GM12878 (cell line): ENCODE measurements around the gene PLPPR1. TPM values are rescaled to one million over a fixed set of nuclear protein-coding genes. Genes with fewer than 3 reads are reported as not detected.

Source experiments
- ATAC-seq: fragments of 200-7000 bp; cut with Tn5 transposase; 3 replicates; pipeline ENCODE4 v1.9.1; 2020; ENCODE audit warnings: mild to moderate bottlenecking, moderate library complexity
- BruUV-seq: library from RNA; stranded (reverse); fragments of 400-500 nt; replicated peaks from 2 replicates; lab custom pipeline; 2021; lab: Mats Ljungman, UMichigan
- CTCF ChIA-PET: fragments of 300-600 bp; sonication (Branson Sonifier 250); formaldehyde crosslinking; extraction: SDS; loops from one replicate; lab custom pipeline; 2021; ENCODE audit warnings: inconsistent platforms; lab: Yijun Ruan, JAX
- POLR2A ChIA-PET: fragments of 350-600 bp; formaldehyde crosslinking; extraction: SDS; loops from one replicate; lab custom pipeline; 2021; ENCODE audit warnings: inconsistent platforms; lab: Charles Lee
- RAD21 ChIA-PET: fragments of 300-600 bp; sonication (Branson Sonifier 250); formaldehyde crosslinking; loops from one replicate; lab custom pipeline; 2023; ENCODE audit warnings: antibody characterized with exemption; ENCODE audit not compliant: unreplicated experiment; lab: Charles Lee
- SMC1A ChIA-PET: fragments of 300-600 bp; sonication (Branson Sonifier 250); formaldehyde crosslinking; loops from one replicate; lab custom pipeline; 2023; ENCODE audit not compliant: unreplicated experiment, uncharacterized antibody; lab: Charles Lee
- DNase-seq: peaks from one replicate; pipeline ENCODE4 v3.0.0-alpha.2; 2011; ENCODE audit warnings: low read depth, low spot score
- FAIRE-seq: peaks from 3 replicates; lab custom pipeline; 2011; peaks lifted over from hg19 to GRCh38; lab: Jason Lieb, UNC
- H2AFZ ChIP-seq: 2 replicates; pipeline ENCODE4 v1.6.0; 2011; ENCODE audit warnings: low read depth, low read length, control low read depth; ENCODE audit not compliant: control insufficient read depth
- H3K27ac ChIP-seq: 2 replicates; pipeline ENCODE4 v1.5.1; 2011; ENCODE audit warnings: control low read depth; ENCODE audit not compliant: control insufficient read depth, insufficient read depth
- H3K27me3 ChIP-seq, 2 experiments: replicated peaks in 1 of 2; 2 replicates each; pipeline versions ENCODE4 v1.6.0 to v1.6.1; 2011; ENCODE audit warnings: low read length in 1 of 2; ENCODE audit not compliant: control insufficient read depth in 2 of 2, insufficient read depth in 2 of 2
- H3K36me3 ChIP-seq, 2 experiments: 2 replicates each; pipeline ENCODE4 v1.5.1; 2011; ENCODE audit warnings: low read length in 1 of 2; ENCODE audit not compliant: control insufficient read depth in 2 of 2, insufficient read depth in 2 of 2
- H3K4me1 ChIP-seq: 2 replicates; pipeline ENCODE4 v1.6.1; 2011; ENCODE audit warnings: mild to moderate bottlenecking, low read length, moderate library complexity, mixed read lengths; ENCODE audit not compliant: control insufficient read depth, insufficient read depth
- H3K4me2 ChIP-seq: 2 replicates; pipeline ENCODE4 v1.6.0; 2011; ENCODE audit warnings: control low read depth; ENCODE audit not compliant: control insufficient read depth, insufficient read depth
- H3K4me3 ChIP-seq: fragments of 200-600 bp; sonication (generic); 2 replicates; pipeline ENCODE4 v1.5.1; 2016
- H3K79me2 ChIP-seq: 2 replicates; pipeline ENCODE4 v1.6.0; 2011; ENCODE audit warnings: low read length; ENCODE audit not compliant: control insufficient read depth, insufficient read depth
- H3K9ac ChIP-seq: 2 replicates; pipeline ENCODE4 v1.8.0; 2011; ENCODE audit warnings: low read length, control low read depth, mixed read lengths; ENCODE audit not compliant: control insufficient read depth, insufficient read depth
- H3K9me3 ChIP-seq: replicated peaks from 3 replicates; pipeline ENCODE4 v1.5.1; 2011; ENCODE audit warnings: mild to moderate bottlenecking, low read length; ENCODE audit not compliant: control insufficient read depth, insufficient read depth
- H4K20me1 ChIP-seq: 2 replicates; pipeline ENCODE4 v1.6.0; 2011; ENCODE audit not compliant: control insufficient read depth, insufficient read depth
- BACH1 ChIP-seq: fragments of 450-650 bp; IDR thresholded peaks from 2 replicates; pipeline ENCODE4 v1.6.1; 2017; ENCODE audit warnings: mild to moderate bottlenecking, borderline replicate concordance
- CBFB ChIP-seq: IDR thresholded peaks from 2 replicates; pipeline ENCODE4 v1.6.1; 2016; ENCODE audit warnings: antibody characterized with exemption, low read depth
- LARP7 ChIP-seq: fragments of 450-650 bp; IDR thresholded peaks from 2 replicates; pipeline ENCODE4 v1.6.1; 2017; ENCODE audit warnings: mild to moderate bottlenecking
- MTA2 ChIP-seq: fragments of 450-650 bp; IDR thresholded peaks from 2 replicates; pipeline ENCODE4 v1.6.1; 2016; ENCODE audit warnings: low read depth, mild to moderate bottlenecking, moderate library complexity
- NFXL1 ChIP-seq: fragments of 450-650 bp; IDR thresholded peaks from 2 replicates; pipeline ENCODE4 v1.6.1; 2017; ENCODE audit warnings: antibody characterized with exemption, mild to moderate bottlenecking, borderline replicate concordance
- NKRF ChIP-seq: fragments of 450-650 bp; conservative IDR thresholded peaks from 2 replicates; pipeline ENCODE4 v1.6.1; 2017; ENCODE audit warnings: mild to moderate bottlenecking, moderate library complexity
- NRF1 ChIP-seq: conservative IDR thresholded peaks from 2 replicates; pipeline ENCODE4 v1.6.1; 2011; ENCODE audit warnings: mild to moderate bottlenecking, low read depth, low read length, improper control_type of control experiment
- PAX8 ChIP-seq: fragments of 450-650 bp; IDR thresholded peaks from 2 replicates; pipeline ENCODE4 v1.6.1; 2017; ENCODE audit warnings: mild to moderate bottlenecking, moderate library complexity
- RBBP5 ChIP-seq: fragments of 200-600 bp; sonication (generic); conservative IDR thresholded peaks from 2 replicates; pipeline ENCODE4 v1.6.1; 2016
- SIN3A ChIP-seq: IDR thresholded peaks from 2 replicates; pipeline ENCODE4 v1.6.1; 2012; ENCODE audit warnings: low read depth, low read length, improper control_type of control experiment
- SREBF2 ChIP-seq: IDR thresholded peaks from 2 replicates; pipeline ENCODE4 v1.6.1; 2012; ENCODE audit warnings: mild to moderate bottlenecking, low read length
- SRF ChIP-seq, 2 experiments: IDR thresholded peaks; 2 replicates each; pipeline ENCODE4 v1.6.1; 2011; ENCODE audit warnings: low read depth in 2 of 2, low read length in 2 of 2, mild to moderate bottlenecking in 1 of 2, moderate library complexity in 1 of 2
- STAT3 ChIP-seq: IDR thresholded peaks from 2 replicates; pipeline ENCODE4 v1.6.1; 2011; ENCODE audit warnings: low read depth, low read length, improper control_type of control experiment
- SUPT20H ChIP-seq: IDR thresholded peaks from 2 replicates; pipeline ENCODE4 v1.6.1; 2011; ENCODE audit warnings: low read depth, mild to moderate bottlenecking, low read length, moderate library complexity, borderline replicate concordance; ENCODE audit not compliant: control insufficient read depth
- ZNF274 ChIP-seq: IDR thresholded peaks from one replicate; pipeline ENCODE4 v1.8.0; 2011; ENCODE audit not compliant: insufficient read length, insufficient read depth
- ZNF622 ChIP-seq: fragments of 450-650 bp; IDR thresholded peaks from 2 replicates; pipeline ENCODE4 v1.6.1; 2017; ENCODE audit warnings: mild to moderate bottlenecking, inconsistent platforms
- WGBS: methylation state at CpG from one replicate; pipeline ENCODE4 v1.1.6; 2016; ENCODE audit warnings: low lambda C conversion rate; ENCODE audit not compliant: insufficient replicate concordance, insufficient coverage; ENCODE audit errors: missing lambda C conversion rate; 5-methylcytosine and 5-hydroxymethylcytosine counted together
- in situ Hi-C: fragments of 300-500 bp; cut with MboI; formaldehyde crosslinking; loops from 9 replicates; pipeline ENCODE4 v1.14.3; 2018; ENCODE audit warnings: mixed read lengths
- intact Hi-C: fragments of 100-400 bp; cut with micrococcal nuclease; formaldehyde crosslinking; loops from one replicate; pipeline ENCODE4 v1.14.2; 2022; ENCODE audit not compliant: unreplicated experiment
- polyA plus RNA-seq, 11 experiments: library from polyadenylated mRNA; depleted of rRNA in 4 of 11; unstranded in 6 of 11; stranded (reverse) in 5 of 11; fragments of >200 nt; fragmentation: Nextera tagmentation in 4 of 11; fragmentation: Illumina TruSeq in 1 of 11; extraction: Ambion mirVana in 4 of 11; extraction: Trizol in 1 of 11; gene quantifications; 1 replicate in 1 of 11; 2 replicates in 10 of 11; pipeline versions ENCODE4 v1.2.1 to v1.2.3, GENCODE V29; 2011 to 2016; ENCODE audit warnings: inconsistent platforms in 2 of 11, missing spikeins in 2 of 11, low read depth in 1 of 11
- total RNA-seq, 4 experiments: library from RNA; depleted of rRNA in 3 of 4; stranded (reverse); fragments of >200 nt in 3 of 4; fragmentation: Illumina TruSeq in 1 of 4; extraction: Trizol in 1 of 4; gene quantifications; 2 replicates each; pipeline versions ENCODE4 v1.2.1 to v1.2.3, GENCODE V29; 2013 to 2021

PLPPR1 gene
- total and polyA plus RNA-seq, 10 of the 15 experiments (the other 5 are each of a cell fraction or from before 2014, with no cell fraction given): 0.69 TPM; not detected in 9

- Histone ChIP-seq H3K9me3 (no peaks in the 10 kb centered on the region), H3K27me3 (0 out of 4 replicates have a peak, but pooled peaks cover 0 to 2% of the 10 kb centered on the region in 2 experiments), H3K4me3 (no peak overlapping the region), H3K9ac (no peak overlapping the region), H3K79me2 (no peaks in the 10 kb centered on the region), H3K36me3 (no peaks in the 10 kb centered on the region), H2AFZ (no peak overlapping the region), H4K20me1 (no peaks in the 10 kb centered on the region), H3K4me1 (no peaks in the 10 kb centered on the region), H3K27ac (no peak overlapping the region), H3K4me2 (no peak overlapping the region)
- ATAC-seq (no peak), DNase-seq (no peak), FAIRE-seq (no peak)
- in situ Hi-C loops: loop anchor here (5.0 to 10.0 kb wide), 3 partner anchors 190 to 703 kb away; no protein-coding TSS in a partner anchor
- TF ChIP-seq SRF (IDR thresholded peaks at IDR 0.05; ENCODE audit: low read depth in 2 of 2, low read length in 2 of 2) (no peak), NFXL1 (no peak), RBBP5 (no peak)
- 17% methylated on average over 3 of the region's 3 CpGs for WGBS
- ChIA-PET SMC1A (interaction anchor here (1.4 kb wide), 1 partner anchor 76 kb away, joined by 3 read pairs; no protein-coding TSS in a partner anchor), RAD21 (no interaction called here), CTCF (interaction anchor here (0.6 to 1.1 kb wide), 2 partner anchors 102 to 592 kb away, joined by 3 to 4 read pairs; no protein-coding TSS in a partner anchor), POLR2A (no interaction called here)
- intact Hi-C loops: no loop called here
- BruUV-seq: no TSS peak
Measured at GRCh38 chr9:101307524-101308213, 279.1 kb downstream of the PLPPR1 start.

- ChIA-PET RAD21 (no interaction called here), SMC1A (no interaction called here)
- H3K36me3 ChIP-seq: no peaks in the 10 kb centered on the region
Measured at GRCh38 chr9:101309139-101309538, 280.6 kb downstream of the PLPPR1 start.

More at GRCh38 chr9:101309139-101309538, 280.6 kb downstream of the PLPPR1 start:
- no peak for TF ChIP-seq LARP7
- no peak for TF ChIP-seq ZNF622
- no peak for TF ChIP-seq STAT3
- TF ChIP-seq NKRF: no peak
- no peak for TF ChIP-seq CBFB
- no peak for TF ChIP-seq NRF1
- no peak for TF ChIP-seq SIN3A
- no peak for TF ChIP-seq SREBF2
- TF ChIP-seq MTA2: no peak
- TF ChIP-seq ZNF274: no peak
- TF ChIP-seq BACH1: no peak
- no peak for TF ChIP-seq SUPT20H
- no peak for TF ChIP-seq PAX8
- H4K20me1 ChIP-seq: no peaks in the 10 kb centered on the region
- 0 out of 4 replicates have a peak, but pooled peaks cover 0 to 2% of the 10 kb centered on the region in 2 experiments for H3K27me3 ChIP-seq
- H3K4me3 ChIP-seq: no peak overlapping the region
- no peak overlapping the region for H3K27ac ChIP-seq
- no peak overlapping the region for H3K9ac ChIP-seq
- no peak overlapping the region for H2AFZ ChIP-seq
- DNase-seq (no peak), FAIRE-seq (no peak), ATAC-seq (no peak)
- WGBS: 19% methylated on average over 8 of the region's 8 CpGs
- H3K9me3 ChIP-seq: no peaks in the 10 kb centered on the region
- H3K79me2 ChIP-seq: no peaks in the 10 kb centered on the region
- intact Hi-C loops: no loop called here
- CTCF ChIA-PET: interaction anchor here (0.9 to 3.7 kb wide), 3 partner anchors 595 to 707 kb away, joined by 3 to 32 read pairs (median 4); no protein-coding TSS in a partner anchor
- POLR2A ChIA-PET: no interaction called here
- in situ Hi-C loops: loop anchor here (5.0 to 10.0 kb wide), 3 partner anchors 192 to 704 kb away; no protein-coding TSS in a partner anchor
- H3K4me2 ChIP-seq: no peak overlapping the region
- BruUV-seq: no TSS peak
- no peaks in the 10 kb centered on the region for H3K4me1 ChIP-seq
